IMR-90 (cell line): Measurements from ENCODE around the gene CCDC107. TPM values are rescaled to one million over a fixed set of nuclear protein-coding genes. Genes with fewer than 3 reads are reported as not detected.

Experiments used
- ATAC-seq: fragments of 200-7000 bp; cut with Tn5 transposase; 2 replicates; pipeline ENCODE4 v1.9.1; 2020; ENCODE audit warnings: low read depth, mild to moderate bottlenecking, moderate library complexity
- BruUV-seq: library from RNA; stranded (reverse); fragments of 400-500 nt; replicated peaks from 2 replicates; lab custom pipeline; 2021; lab: Mats Ljungman, UMichigan
- CTCF ChIA-PET: fragments of 300-600 bp; formaldehyde crosslinking; extraction: SDS; loops from one replicate; lab custom pipeline; 2021; ENCODE audit warnings: antibody characterized with exemption; lab: Yijun Ruan, JAX
- POLR2A ChIA-PET: fragments of 300-600 bp; sonication (Branson Sonifier 250); formaldehyde crosslinking; loops from one replicate; lab custom pipeline; 2022; ENCODE audit warnings: antibody characterized with exemption; ENCODE audit not compliant: unreplicated experiment; lab: Charles Lee
- DNase-seq: peaks from one replicate; pipeline ENCODE4 v3.0.0; 2013
- H2AFZ ChIP-seq: replicated peaks from 2 replicates; pipeline ENCODE3; 2013; ENCODE audit warnings: low read length, mild to moderate bottlenecking; ENCODE audit not compliant: poor library complexity
- H2AK5ac ChIP-seq: 2 replicates; pipeline ENCODE4 v1.6.1; 2013; ENCODE audit warnings: low read depth, low read length, inconsistent platforms
- H2AK9ac ChIP-seq: replicated peaks from 2 replicates; pipeline ENCODE3; 2013; ENCODE audit warnings: mild to moderate bottlenecking, low read depth, low read length, moderate library complexity; ENCODE audit not compliant: poor library complexity
- H2BK120ac ChIP-seq: 2 replicates; pipeline ENCODE4 v1.6.1; 2013; ENCODE audit warnings: low read depth, low read length, inconsistent platforms
- H2BK15ac ChIP-seq: 3 replicates; pipeline ENCODE4 v1.6.1; 2013; ENCODE audit warnings: low read depth, low read length, inconsistent platforms
- H2BK20ac ChIP-seq: 2 replicates; pipeline ENCODE4 v1.6.1; 2013; ENCODE audit warnings: low read depth, mild to moderate bottlenecking, inconsistent platforms, low read length, moderate library complexity
- H2BK5ac ChIP-seq: 2 replicates; pipeline ENCODE4 v1.6.1; 2013; ENCODE audit warnings: mild to moderate bottlenecking, low read depth, low read length, inconsistent platforms; ENCODE audit not compliant: poor library complexity, severe bottlenecking
- H3K14ac ChIP-seq: replicated peaks from 2 replicates; pipeline ENCODE4 v1.6.1; 2013; ENCODE audit warnings: low read depth, low read length, inconsistent platforms
- H3K18ac ChIP-seq: 2 replicates; pipeline ENCODE4 v1.6.1; 2013; ENCODE audit warnings: low read depth, low read length, control low read depth
- H3K23ac ChIP-seq: 2 replicates; pipeline ENCODE4 v1.6.1; 2013; ENCODE audit warnings: low read depth, low read length, inconsistent platforms
- H3K27ac ChIP-seq: 2 replicates; pipeline ENCODE4 v1.5.1; 2013; ENCODE audit warnings: mild to moderate bottlenecking, control low read depth, low read length; ENCODE audit not compliant: insufficient read depth
- H3K27me3 ChIP-seq: 2 replicates; pipeline ENCODE4 v1.6.1; 2013; ENCODE audit warnings: low read length; ENCODE audit not compliant: control insufficient read depth, insufficient read depth
- H3K36me3 ChIP-seq: 2 replicates; pipeline ENCODE4 v1.6.1; 2013; ENCODE audit warnings: low read length, mixed read lengths; ENCODE audit not compliant: control insufficient read depth, insufficient read depth
- H3K4ac ChIP-seq: 2 replicates; pipeline ENCODE4 v1.6.1; 2013; ENCODE audit warnings: low read depth, low read length, inconsistent platforms
- H3K4me1 ChIP-seq: 2 replicates; pipeline ENCODE4 v1.6.1; 2013; ENCODE audit warnings: low read length, mixed read lengths; ENCODE audit not compliant: control insufficient read depth, insufficient read depth
- H3K4me2 ChIP-seq: 2 replicates; pipeline ENCODE4 v1.6.1; 2013; ENCODE audit warnings: low read depth, mild to moderate bottlenecking, control low read depth, low read length, moderate library complexity
- H3K4me3 ChIP-seq: 2 replicates; pipeline ENCODE4 v1.5.1; 2013; ENCODE audit warnings: low read depth, mild to moderate bottlenecking, control low read depth, low read length, moderate library complexity; ENCODE audit not compliant: insufficient read depth
- H3K56ac ChIP-seq: 2 replicates; pipeline ENCODE4 v1.6.1; 2013; ENCODE audit warnings: low read length, inconsistent platforms; ENCODE audit not compliant: insufficient read depth; ENCODE audit errors: extremely low read depth
- H3K79me1 ChIP-seq, 2 experiments: 2 replicates each; pipeline ENCODE4 v1.6.1; 2013; ENCODE audit warnings: low read length in 2 of 2, inconsistent platforms in 1 of 2, low read depth in 1 of 2
- H3K9ac ChIP-seq: 2 replicates; pipeline ENCODE4 v1.6.1; 2013; ENCODE audit warnings: low read depth, low read length, control low read depth
- H3K9me1 ChIP-seq: 2 replicates; pipeline ENCODE4 v1.6.1; 2013; ENCODE audit warnings: low read length, inconsistent platforms; ENCODE audit not compliant: insufficient read depth
- H3K9me3 ChIP-seq: 2 replicates; pipeline ENCODE4 v1.6.1; 2013; ENCODE audit warnings: low read length; ENCODE audit not compliant: control insufficient read depth, insufficient read depth
- H4K20me1 ChIP-seq: 2 replicates; pipeline ENCODE4 v1.6.1; 2013; ENCODE audit warnings: low read length, inconsistent platforms; ENCODE audit not compliant: insufficient read depth
- H4K5ac ChIP-seq: 2 replicates; pipeline ENCODE4 v1.6.1; 2013; ENCODE audit warnings: mild to moderate bottlenecking, low read depth, low read length, control low read depth
- H4K8ac ChIP-seq, 2 experiments: 2 replicates each; pipeline ENCODE4 v1.6.1; 2013; ENCODE audit warnings: low read depth in 2 of 2, low read length in 2 of 2, control low read depth in 1 of 2, inconsistent platforms in 1 of 2
- H4K91ac ChIP-seq: 2 replicates; pipeline ENCODE4 v1.6.1; 2013; ENCODE audit warnings: low read depth, low read length, inconsistent platforms; ENCODE audit not compliant: insufficient read depth
- BHLHE40 ChIP-seq: fragments of 150-350 bp; IDR thresholded peaks from 2 replicates; pipeline ENCODE4 v1.6.1; 2016; ENCODE audit warnings: mild to moderate bottlenecking, low read depth, low read length
- CEBPB ChIP-seq: IDR thresholded peaks from 2 replicates; pipeline ENCODE4 v1.6.1; 2012; ENCODE audit warnings: low read depth, low read length, improper control_type of control experiment
- CHD1 ChIP-seq: IDR thresholded peaks from 2 replicates; pipeline ENCODE4 v1.6.1; 2012; ENCODE audit warnings: low read depth, low read length, improper control_type of control experiment
- MXI1 ChIP-seq: IDR thresholded peaks from 2 replicates; pipeline ENCODE4 v1.6.1; 2012; ENCODE audit warnings: low read depth, mild to moderate bottlenecking, low read length, moderate library complexity, borderline replicate concordance
- NFE2L2 ChIP-seq: fragments of 150-350 bp; IDR thresholded peaks from 2 replicates; pipeline ENCODE4 v1.6.1; 2016; ENCODE audit warnings: low read depth, mild to moderate bottlenecking, low read length
- POLR2A ChIP-seq: IDR thresholded peaks from 2 replicates; pipeline ENCODE4 v1.6.1; 2012; ENCODE audit warnings: mild to moderate bottlenecking, low read depth, low read length
- RCOR1 ChIP-seq: IDR thresholded peaks from 2 replicates; pipeline ENCODE4 v1.6.1; 2012; ENCODE audit warnings: mild to moderate bottlenecking, low read length, improper control_type of control experiment; ENCODE audit not compliant: insufficient replicate concordance
- RFX5 ChIP-seq: IDR thresholded peaks from 2 replicates; pipeline ENCODE4 v1.8.0; 2012; ENCODE audit warnings: low read depth, mild to moderate bottlenecking, low read length, moderate library complexity
- WGBS, 2 experiments: methylation state at CpG; one replicate each; pipeline versions ENCODE4 v1.1.5 to v1.1.7; 2013; ENCODE audit warnings: missing lambda C conversion rate in 2 of 2; ENCODE audit not compliant: insufficient read length in 1 of 2; ENCODE audit errors: extremely low coverage in 2 of 2; 5-methylcytosine and 5-hydroxymethylcytosine counted together
- dilution Hi-C: fragments of 300-500 bp; cut with HindIII; formaldehyde crosslinking; loops from one replicate; pipeline ENCODE4 v1.14.3; 2018; ENCODE audit warnings: low sequenced_read_pairs; ENCODE audit not compliant: unreplicated experiment
- in situ Hi-C: fragments of 300-500 bp; cut with MboI; formaldehyde crosslinking; loops from 3 replicates; pipeline ENCODE4 v1.14.3; 2019; ENCODE audit warnings: low sequenced_read_pairs, inconsistent platforms, mixed read lengths
- intact Hi-C: fragments of 100-400 bp; cut with micrococcal nuclease; formaldehyde crosslinking; loops from 2 replicates; pipeline ENCODE4 v1.10.0; 2022
- polyA plus RNA-seq, 3 experiments: library from polyadenylated mRNA; depleted of rRNA; stranded (reverse); fragments of >200 nt; gene quantifications; 2 replicates each; pipeline ENCODE4 v1.2.3, GENCODE V29; 2012; ENCODE audit warnings: low replicate concordance in 1 of 3
- total RNA-seq: library from RNA; depleted of rRNA; stranded (reverse); fragments of >200 nt; gene quantifications from 2 replicates; pipeline ENCODE4 v1.2.3, GENCODE V29; 2012

CCDC107 gene
- total and polyA plus RNA-seq, 2 of the 4 experiments (the other 2 are of a cell fraction): 6.8 to 21.1 TPM

- H4K8ac ChIP-seq: no peak overlapping the region
- H3K14ac ChIP-seq: no peak overlapping the region; the same call in 1 of the 2 replicates
- no CpG with 5 or more reads among the region's 2 CpGs for WGBS, 2 experiments
- H4K91ac ChIP-seq: no peak overlapping the region
- 0 out of 2 replicates have a peak overlapping the region, but pooled peaks have one; percentile 33 for H3K27ac ChIP-seq
- H3K56ac ChIP-seq: no peak overlapping the region
- intact Hi-C loops (loop anchor here (10.0 kb wide), 1 partner anchor 79 kb away; the partner anchor contains the start of gene TESK1), dilution Hi-C loops (no loop called here), in situ Hi-C loops (no loop called here)
- peaks cover 13 to 82% of the 10 kb centered on the region in 2 experiments for H3K79me1 ChIP-seq
- H3K4me3 ChIP-seq: no peak overlapping the region
- BruUV-seq: no TSS peak
- H2BK20ac ChIP-seq: no peak overlapping the region
- H4K20me1 ChIP-seq: peaks cover 84% of the 10 kb centered on the region
- H3K23ac ChIP-seq: peak overlapping the region; percentile 10; the same call in 1 of the 2 replicates
- H2AK9ac ChIP-seq: no peak overlapping the region
- no peak overlapping the region for H4K5ac ChIP-seq
- TF ChIP-seq CEBPB (no peak), BHLHE40 (no peak), MXI1 (no peak), CHD1 (no peak), NFE2L2 (no peak), RCOR1 (no peak), RFX5 (no peak), POLR2A (no peak)
- peak overlapping the region; percentile 36; the same call in 1 of the 2 replicates for H3K9ac ChIP-seq
- no peak overlapping the region for H3K18ac ChIP-seq
- no peak overlapping the region for H3K4ac ChIP-seq
- peaks cover 59% of the 10 kb centered on the region for H3K9me1 ChIP-seq
- no peak overlapping the region for H2AFZ ChIP-seq
- H2BK120ac ChIP-seq: no peak overlapping the region
- ATAC-seq (no peak), DNase-seq (no peak)
- no peaks in the 10 kb centered on the region for H3K9me3 ChIP-seq
- ChIA-PET CTCF (interaction anchor here (1.4 kb wide), 1 partner anchor 13 kb away, joined by 7 read pairs; no protein-coding TSS in a partner anchor), POLR2A (interaction anchor here (0.6 to 1.6 kb wide), 3 partner anchors 8 to 44 kb away, joined by 3 read pairs; no protein-coding TSS in a partner anchor)
- H2BK5ac ChIP-seq: peak overlapping the region; percentile 44
- no peak overlapping the region for H2AK5ac ChIP-seq
- peak overlapping the region; percentile 10; the same call in 1 of the 2 replicates for H3K4me2 ChIP-seq
- H3K27me3 ChIP-seq: no peaks in the 10 kb centered on the region
- peaks cover 61% of the 10 kb centered on the region for H3K4me1 ChIP-seq
- no peak overlapping the region for H2BK15ac ChIP-seq
- peaks cover 65% of the 10 kb centered on the region for H3K36me3 ChIP-seq
These were observed 25.2 kb downstream of the CCDC107 start for GRCh38 chr9:35683323-35683722.
